ENCODE data around the gene VEPH1.

Gene VEPH1

GRCh38 chr3:157512534-157512933 lies 9.3 kb upstream of the VEPH1 start:
- H3K36me3 ChIP-seq (replicated peaks) = no peaks in the 10 kb centered on the region
- in situ Hi-C loops (cut with HindIII; ENCODE audit: low pct_ligation_motif_present, low sequenced_read_pairs) = no loop called here
- TF ChIP-seq CTCF (IDR thresholded peaks at IDR 0.05; ENCODE audit: low read depth, low read length, missing control alignments) = no peak
- no peak overlapping the region for H3K27ac ChIP-seq
- no peaks in the 10 kb centered on the region for H3K27me3 ChIP-seq (replicated peaks)
- no peak overlapping the region for H3K4me3 ChIP-seq (ENCODE audit: low read depth, low read length)
- no peak for DNase-seq

GRCh38 chr3:157508461-157508860 lies 5.2 kb upstream of the VEPH1 start:
- H3K36me3 ChIP-seq (replicated peaks) = no peaks in the 10 kb centered on the region
- in situ Hi-C loops (cut with HindIII; ENCODE audit: low pct_ligation_motif_present, low sequenced_read_pairs) = no loop called here
- H3K4me3 ChIP-seq (ENCODE audit: low read depth, low read length) = no peak overlapping the region
- no peaks in the 10 kb centered on the region for H3K27me3 ChIP-seq (replicated peaks)
- no peak for DNase-seq
- no peak for TF ChIP-seq CTCF (IDR thresholded peaks at IDR 0.05; ENCODE audit: low read depth, low read length, missing control alignments)
- no peak overlapping the region for H3K27ac ChIP-seq

GRCh38 chr3:157501863-157502262 lies 1.4 kb downstream of the VEPH1 start:
- Histone ChIP-seq H3K27me3 (replicated peaks) (no peaks in the 10 kb centered on the region), H3K36me3 (replicated peaks) (no peaks in the 10 kb centered on the region), H3K4me3 (ENCODE audit: low read depth, low read length) (no peak overlapping the region), H3K27ac (no peak overlapping the region)
- TF ChIP-seq CTCF (IDR thresholded peaks at IDR 0.05; ENCODE audit: low read depth, low read length, missing control alignments) = no peak
- no peak for DNase-seq
- in situ Hi-C loops (cut with HindIII; ENCODE audit: low pct_ligation_motif_present, low sequenced_read_pairs) = no loop called here

- no peak for DNase-seq
- Histone ChIP-seq H3K36me3 (replicated peaks) (no peaks in the 10 kb centered on the region), H3K27me3 (replicated peaks) (no peaks in the 10 kb centered on the region), H3K4me3 (ENCODE audit: low read depth, low read length) (no peak overlapping the region), H3K27ac (no peak overlapping the region)
- in situ Hi-C loops (cut with HindIII; ENCODE audit: low pct_ligation_motif_present, low sequenced_read_pairs) = no loop called here
- TF ChIP-seq CTCF (IDR thresholded peaks at IDR 0.05; ENCODE audit: low read depth, low read length, missing control alignments) = no peak
Observed at GRCh38 chr3:157500232-157500631, 3.0 kb downstream of the VEPH1 start.

- H3K27ac ChIP-seq = no peak overlapping the region
- in situ Hi-C loops (cut with HindIII; ENCODE audit: low pct_ligation_motif_present, low sequenced_read_pairs) = no loop called here
- peak overlapping the region; percentile 47 for H3K4me3 ChIP-seq (ENCODE audit: low read depth, low read length)
- H3K27me3 ChIP-seq (replicated peaks) = no peaks in the 10 kb centered on the region
- no peaks in the 10 kb centered on the region for H3K36me3 ChIP-seq (replicated peaks)
- peak; percentile 18 for DNase-seq
- TF ChIP-seq CTCF (IDR thresholded peaks at IDR 0.05; ENCODE audit: low read depth, low read length, missing control alignments) = peak; percentile 13
Observed at GRCh38 chr3:157499342-157499963, 3.8 kb downstream of the VEPH1 start.

- no peak for TF ChIP-seq CTCF (IDR thresholded peaks at IDR 0.05; ENCODE audit: low read depth, low read length, missing control alignments)
- DNase-seq = no peak
- Histone ChIP-seq H3K27me3 (replicated peaks) (no peaks in the 10 kb centered on the region), H3K36me3 (replicated peaks) (no peaks in the 10 kb centered on the region), H3K4me3 (ENCODE audit: low read depth, low read length) (no peak overlapping the region), H3K27ac (no peak overlapping the region)
- in situ Hi-C loops (cut with HindIII; ENCODE audit: low pct_ligation_motif_present, low sequenced_read_pairs) = no loop called here
Observed at GRCh38 chr3:157498371-157498770, 4.8 kb downstream of the VEPH1 start.

Measured in brain microvascular endothelial cell (primary cell).